Measurements from ENCODE around the gene HRG.
"Not testable (repeated sequence)": the region's sequence is repeated elsewhere in the genome, so short reads cannot be mapped to it uniquely, and the experiment has no call there.

HRG gene

GRCh38 chr3:186665625-186666188, at the start of gene HRG:
Gene HRG (plus strand): TSS chr3:186666014. CDS start chr3:186666032, 18 bp downstream.
- no peak for DNase-seq (ENCODE audit: low spot score)

GRCh38 chr3:186616299-186616617, 49.6 kb upstream of the HRG start:
- no peak for DNase-seq (ENCODE audit: low spot score)

GRCh38 chr3:186617036-186617946, 48.5 kb upstream of the HRG start:
- peak; percentile 88 for DNase-seq (ENCODE audit: low spot score)

- no peak for DNase-seq (ENCODE audit: low spot score)
Measured at GRCh38 chr3:186618318-186618938, 47.4 kb upstream of the HRG start.

- no peak for DNase-seq (ENCODE audit: low spot score)
Measured at GRCh38 chr3:186619787-186620212, 46.0 kb upstream of the HRG start.

- no peak for DNase-seq (ENCODE audit: low spot score)
Measured at GRCh38 chr3:186620213-186621092, 45.4 kb upstream of the HRG start.

- DNase-seq (ENCODE audit: low spot score) = no peak
Measured at GRCh38 chr3:186621894-186622650, 43.7 kb upstream of the HRG start.

GRCh38 chr3:186622651-186623310, 43.0 kb upstream of the HRG start:
- no peak for DNase-seq (ENCODE audit: low spot score)

GRCh38 chr3:186624598-186624997, 41.2 kb upstream of the HRG start:
- DNase-seq (ENCODE audit: low spot score) = no peak

- no peak for DNase-seq (ENCODE audit: low spot score)
Measured at GRCh38 chr3:186625600-186626042, 40.2 kb upstream of the HRG start.

GRCh38 chr3:186626254-186626847, 39.5 kb upstream of the HRG start:
- DNase-seq (ENCODE audit: low spot score) = no peak

- DNase-seq (ENCODE audit: low spot score) = no peak
Measured at GRCh38 chr3:186627852-186628414, 37.9 kb upstream of the HRG start.

GRCh38 chr3:186628756-186629155, 37.1 kb upstream of the HRG start:
- DNase-seq (ENCODE audit: low spot score) = no peak

- DNase-seq (ENCODE audit: low spot score) = no peak
Measured at GRCh38 chr3:186630950-186631641, 34.7 kb upstream of the HRG start.

GRCh38 chr3:186633481-186633880, 32.3 kb upstream of the HRG start:
- no peak for DNase-seq (ENCODE audit: low spot score)

GRCh38 chr3:186634207-186634606, 31.6 kb upstream of the HRG start:
- not testable (repeated sequence) for DNase-seq (ENCODE audit: low spot score)

- DNase-seq (ENCODE audit: low spot score) = no peak
Measured at GRCh38 chr3:186635532-186635931, 30.3 kb upstream of the HRG start.

- DNase-seq (ENCODE audit: low spot score) = no peak
Measured at GRCh38 chr3:186636536-186636935, 29.3 kb upstream of the HRG start.

- DNase-seq (ENCODE audit: low spot score) = no peak
Measured at GRCh38 chr3:186637686-186638085, 28.1 kb upstream of the HRG start.

Measured in activated CD4-positive, alpha-beta T cell treated with anti-CD3 and anti-CD28 coated beads, Interleukin-2, Interleukin-4, amounts not matched to agents 100 ng/mL and 50 ng/mL, durations not matched to agents 16 hours and 8 hours (primary cell).